HG02885 (cell line): Measurements from ENCODE around the gene CRYBB3.

ENCODE experiments used
- ATAC-seq: cut with Tn5 transposase; IDR thresholded peaks from one replicate; pipeline ENCODE4 v1.9.1; 2021; ENCODE audit warnings: mild to moderate bottlenecking; ENCODE audit not compliant: unreplicated experiment, poor library complexity

CRYBB3 gene

DNA sequence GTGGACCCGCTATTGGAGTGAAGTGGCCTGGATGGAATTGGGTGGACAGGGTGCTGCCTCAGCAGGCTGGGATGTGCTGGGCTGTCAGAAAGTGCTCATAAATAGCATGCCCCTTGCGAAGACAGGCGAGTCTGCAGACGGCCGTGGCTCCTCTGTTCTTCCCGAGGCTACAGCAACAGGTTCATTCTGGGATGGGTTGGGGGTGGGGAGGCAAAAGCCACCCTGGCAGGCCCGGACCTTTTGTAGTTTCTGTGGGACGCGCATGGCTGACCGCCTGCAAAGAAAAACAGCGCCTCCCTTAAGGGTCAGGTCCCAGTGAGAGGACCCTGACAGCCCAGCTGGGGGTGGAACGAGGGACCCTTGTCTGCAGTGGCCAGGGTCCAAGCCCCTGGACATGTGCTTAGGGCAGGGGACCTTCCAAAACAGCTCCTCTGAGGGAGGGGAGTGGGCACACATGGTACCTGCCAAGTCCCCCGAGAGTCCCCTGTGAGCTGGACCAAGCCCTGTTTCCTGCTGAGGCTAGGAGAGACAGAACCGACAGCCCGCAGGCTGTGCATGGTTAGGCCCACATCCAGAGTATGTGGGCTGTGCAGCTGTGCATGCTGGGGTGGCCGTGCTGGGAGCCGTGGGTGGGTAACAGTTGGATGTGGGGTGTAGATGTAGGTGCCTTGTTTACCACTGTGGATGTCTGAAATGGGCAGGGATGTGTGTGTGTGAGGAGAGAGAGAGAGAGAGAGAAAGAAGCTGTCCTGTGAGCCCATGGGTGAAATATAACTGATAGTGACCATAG, at the start of gene CRYBB3:
TSS of gene CRYBB3 (plus strand) at position 128 of the 790 bp plus-strand sequence. CDS start 1,539 bp downstream, outside the sequence.
- no peak for ATAC-seq

DNA sequence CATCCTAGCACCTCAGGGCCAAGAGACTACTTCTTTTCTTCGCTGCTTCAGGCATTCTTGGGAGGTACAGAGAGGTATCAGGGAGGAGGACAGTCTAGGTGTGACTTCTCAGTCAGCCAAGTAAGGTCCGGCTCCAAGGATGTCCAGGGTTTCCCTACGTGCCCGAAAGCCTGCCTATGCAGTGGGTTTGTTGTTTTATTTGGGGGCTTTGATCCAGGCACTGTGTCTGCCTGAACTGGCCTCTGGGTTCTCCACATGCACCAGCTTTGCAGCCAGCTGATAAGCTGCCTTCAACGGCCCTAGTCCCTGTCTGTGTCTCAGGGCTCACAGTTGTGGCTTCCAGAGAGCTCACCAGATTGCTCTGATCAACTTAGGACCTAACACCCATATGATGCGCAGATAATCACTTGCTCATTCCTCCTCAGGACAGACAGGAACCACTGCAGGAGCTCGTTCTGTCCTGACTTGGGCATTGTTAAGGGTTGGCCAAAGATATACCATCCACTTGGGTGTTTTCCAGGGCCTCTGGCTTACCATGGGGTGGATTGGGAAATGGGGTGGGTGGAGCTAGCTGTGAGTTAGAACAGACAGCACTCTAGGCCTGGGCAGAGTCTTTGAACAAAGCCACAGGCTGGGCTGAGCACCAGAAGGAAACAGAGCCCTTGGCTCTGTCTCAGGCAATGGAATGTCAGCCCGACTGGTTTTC, 45.5 kb upstream of the CRYBB3 start:
- no peak for ATAC-seq

DNA sequence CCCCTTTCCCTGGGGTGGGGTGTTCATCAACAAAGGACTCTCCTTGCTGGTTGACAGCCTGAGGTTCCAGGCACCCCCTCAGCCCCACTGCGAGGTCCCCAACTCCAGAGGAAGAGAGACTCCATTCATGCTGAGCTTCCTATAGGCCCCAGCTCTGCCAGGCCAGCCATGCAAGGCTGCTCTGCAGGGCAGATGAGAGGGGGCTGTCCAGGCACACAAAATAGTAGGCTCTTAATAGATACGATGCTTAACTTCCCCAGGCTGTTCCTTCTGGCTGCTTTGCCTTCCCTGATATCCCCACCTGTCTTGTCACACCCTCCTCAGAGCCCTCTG, 45.0 kb upstream of the CRYBB3 start:
- no peak for ATAC-seq

DNA sequence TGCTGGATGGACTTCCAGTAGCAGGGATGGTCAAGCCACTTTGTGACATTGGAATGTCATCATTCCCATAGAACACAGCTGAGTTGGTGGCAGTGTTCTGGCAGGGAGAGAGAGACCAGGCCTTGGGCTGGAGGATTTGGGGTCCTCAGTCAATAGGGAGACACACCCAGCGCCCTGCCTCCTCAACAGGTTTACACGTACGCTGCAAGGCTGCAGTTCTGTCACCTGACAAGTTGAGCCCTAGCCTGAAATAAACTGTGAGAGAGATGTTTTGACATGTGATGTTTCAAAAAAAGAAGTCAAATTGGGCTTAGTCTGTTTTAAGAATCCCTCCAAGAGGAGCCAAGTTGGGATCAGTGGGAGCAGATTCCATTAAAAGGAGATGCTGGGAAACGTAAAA, 42.9 kb upstream of the CRYBB3 start:
- no peak for ATAC-seq

DNA sequence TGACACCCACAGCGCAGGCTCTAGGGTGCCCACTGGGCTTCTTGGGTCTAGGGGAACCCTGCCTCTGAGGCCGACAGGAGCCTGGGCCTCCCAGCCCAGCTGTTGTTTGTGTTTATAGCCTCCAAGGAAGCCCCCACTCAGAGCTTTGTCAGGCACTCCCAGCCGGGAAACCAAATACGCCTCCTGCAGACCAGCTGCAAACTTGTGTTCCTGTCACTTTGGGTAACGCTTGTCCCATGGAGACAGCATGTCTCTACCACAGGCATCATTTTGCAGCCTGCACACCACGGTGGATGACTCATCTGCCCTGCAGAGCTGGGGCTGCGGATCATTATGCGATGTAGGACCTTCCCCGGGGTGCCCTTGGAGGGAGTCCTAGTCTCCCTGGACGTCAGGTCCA, 40.6 kb upstream of the CRYBB3 start:
- ATAC-seq = no peak

DNA sequence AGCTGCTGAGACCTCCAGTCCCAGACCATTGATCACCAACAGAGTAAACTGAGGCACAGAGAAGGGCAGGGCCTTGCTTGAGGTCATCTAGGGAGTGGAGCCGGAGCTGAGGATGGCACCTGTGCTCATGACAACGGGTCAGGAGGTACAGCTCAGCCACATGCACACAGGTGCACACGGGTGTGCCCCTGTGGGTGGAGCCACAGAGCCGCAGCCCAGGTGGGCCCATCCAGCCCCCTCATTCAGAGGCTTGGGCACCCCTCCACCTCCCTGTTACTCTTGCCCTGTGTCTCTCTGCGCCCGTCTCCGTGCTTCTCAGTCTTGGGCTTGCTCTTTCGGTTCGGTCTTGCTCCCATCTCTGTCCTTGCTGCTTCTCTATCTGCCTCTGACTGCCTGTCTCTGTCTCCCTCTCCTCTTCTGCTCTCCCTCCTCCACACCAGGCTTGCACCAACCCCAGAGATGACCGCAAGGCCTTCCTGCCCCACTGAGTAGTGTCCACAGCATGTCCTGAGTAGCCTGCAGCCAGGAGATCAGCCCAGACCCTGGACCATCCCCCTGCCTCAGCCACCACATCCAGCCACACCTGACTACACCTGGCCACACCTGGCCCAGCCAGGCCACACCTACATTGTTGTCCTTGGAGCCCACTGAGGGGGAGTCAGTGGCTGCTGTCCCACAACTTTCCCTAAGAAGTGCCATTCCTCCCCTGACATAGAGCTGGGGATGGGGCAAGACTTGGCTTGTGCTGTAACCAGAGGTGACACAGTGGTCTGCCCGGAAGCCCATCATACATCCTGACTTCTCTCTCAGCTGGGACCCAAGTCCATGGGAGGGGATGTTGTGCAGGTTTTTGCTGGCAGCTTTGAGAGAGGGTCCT, 39.3 kb upstream of the CRYBB3 start:
- no peak for ATAC-seq

DNA sequence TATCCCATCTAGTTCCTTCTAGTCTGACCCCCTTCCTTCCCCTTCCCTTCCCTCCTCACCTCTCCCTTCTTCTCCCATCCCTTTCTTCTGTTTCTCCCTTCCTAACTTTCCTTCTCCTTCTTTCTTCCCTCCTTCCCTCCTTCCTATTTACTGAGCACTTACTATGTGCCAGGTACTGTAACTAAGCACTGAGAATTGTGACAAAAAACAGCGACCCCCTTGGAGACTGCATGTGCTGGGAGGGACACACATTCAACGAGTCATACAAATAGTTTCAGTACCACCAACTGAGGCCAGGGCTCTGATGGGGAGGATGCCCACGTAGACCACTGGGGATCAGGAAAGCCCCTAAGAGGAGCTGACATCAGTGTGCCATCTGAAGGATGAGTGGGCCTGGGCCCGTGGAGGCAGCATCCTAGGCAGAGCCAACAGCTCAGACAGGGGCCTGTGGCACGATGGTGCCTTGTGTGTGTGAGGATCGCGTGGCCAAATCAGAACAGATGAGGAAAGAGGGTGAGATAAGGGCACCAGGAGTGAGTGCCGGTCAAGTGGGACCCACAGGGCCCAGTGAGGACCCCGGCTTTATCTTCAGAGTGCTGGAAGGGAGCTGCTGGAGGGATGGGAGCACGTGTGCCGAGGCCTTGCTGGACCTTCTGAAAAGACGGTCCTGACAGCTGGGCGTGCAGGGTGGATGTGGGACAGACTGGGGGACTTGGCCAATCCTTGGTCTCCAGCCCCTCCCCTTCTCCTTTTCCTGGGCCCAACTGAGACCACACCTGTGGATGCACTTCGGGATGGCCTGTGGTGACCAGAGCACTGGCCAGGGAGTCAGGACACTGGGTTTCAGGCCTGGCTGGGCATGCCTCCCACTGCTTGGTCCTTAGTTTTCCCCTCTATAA, 38.4 kb upstream of the CRYBB3 start:
- ATAC-seq = no peak

DNA sequence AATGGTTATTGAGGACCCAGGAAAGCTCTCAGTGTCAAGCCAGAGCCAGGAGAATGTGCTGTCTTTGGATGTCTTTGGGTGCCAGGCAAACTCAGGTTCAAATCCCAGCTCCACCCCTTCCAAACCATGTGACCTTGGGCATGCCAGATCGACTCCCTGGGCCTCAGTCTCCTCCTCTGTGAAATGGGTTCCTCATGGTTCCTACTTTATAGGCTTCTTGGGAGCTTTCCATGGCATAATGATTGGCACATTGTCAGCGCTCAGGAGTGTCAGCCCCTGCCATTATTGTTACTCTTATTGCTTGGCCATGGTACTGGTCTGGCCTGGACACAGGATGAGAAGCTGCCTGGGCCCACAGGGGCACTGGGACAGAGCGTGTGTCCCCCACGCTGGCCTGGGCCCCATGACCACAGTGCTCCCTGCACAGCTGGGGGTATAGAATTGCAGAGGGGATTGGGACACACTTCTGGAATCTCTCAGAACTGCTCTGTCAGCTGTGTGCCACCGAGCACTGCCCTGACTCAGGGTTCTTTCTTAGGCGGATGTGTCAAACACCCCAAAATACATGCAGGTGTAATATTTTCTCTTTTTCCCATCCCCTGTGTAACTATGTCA, 37.6 kb upstream of the CRYBB3 start:
- ATAC-seq = no peak

DNA sequence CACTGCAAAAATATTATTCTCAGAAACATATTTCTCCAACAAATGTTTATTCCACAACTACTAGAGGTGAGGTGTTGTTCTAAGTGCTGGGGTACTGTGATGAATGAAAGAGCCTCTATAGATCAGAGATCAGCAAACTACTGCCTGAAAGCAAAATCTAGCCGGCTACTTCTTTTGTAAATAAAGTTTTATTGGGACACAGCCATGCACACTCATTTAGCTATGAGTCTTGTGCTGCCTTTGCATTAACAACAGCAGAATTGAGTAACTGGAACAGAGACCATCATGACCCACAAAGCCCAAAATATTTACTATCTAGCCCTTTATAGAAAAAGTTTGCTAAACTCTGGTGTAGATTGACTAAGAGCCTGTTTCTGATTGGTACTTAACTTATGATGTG, 37.1 kb upstream of the CRYBB3 start:
- ATAC-seq = no peak

DNA sequence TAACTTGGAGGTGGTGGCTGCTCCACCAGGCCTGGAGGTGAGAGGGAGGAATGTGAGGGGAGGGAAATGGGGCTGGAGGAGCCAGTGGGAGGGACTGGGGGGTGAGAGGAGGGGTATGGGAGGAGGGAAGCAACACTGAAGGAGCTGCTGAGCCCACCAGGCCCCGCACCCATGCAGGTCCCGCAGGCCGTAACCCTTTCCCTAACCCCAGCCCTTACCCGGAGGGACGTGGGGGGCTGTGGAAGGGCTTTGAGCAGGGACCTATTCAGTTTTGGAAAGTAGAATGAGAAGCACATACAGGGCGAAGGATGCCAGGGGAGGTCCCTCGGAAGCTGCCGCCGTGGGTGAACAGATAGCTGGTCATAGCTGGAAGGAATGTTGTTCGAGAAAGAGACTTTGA, 33.9 kb upstream of the CRYBB3 start:
- ATAC-seq = no peak

DNA sequence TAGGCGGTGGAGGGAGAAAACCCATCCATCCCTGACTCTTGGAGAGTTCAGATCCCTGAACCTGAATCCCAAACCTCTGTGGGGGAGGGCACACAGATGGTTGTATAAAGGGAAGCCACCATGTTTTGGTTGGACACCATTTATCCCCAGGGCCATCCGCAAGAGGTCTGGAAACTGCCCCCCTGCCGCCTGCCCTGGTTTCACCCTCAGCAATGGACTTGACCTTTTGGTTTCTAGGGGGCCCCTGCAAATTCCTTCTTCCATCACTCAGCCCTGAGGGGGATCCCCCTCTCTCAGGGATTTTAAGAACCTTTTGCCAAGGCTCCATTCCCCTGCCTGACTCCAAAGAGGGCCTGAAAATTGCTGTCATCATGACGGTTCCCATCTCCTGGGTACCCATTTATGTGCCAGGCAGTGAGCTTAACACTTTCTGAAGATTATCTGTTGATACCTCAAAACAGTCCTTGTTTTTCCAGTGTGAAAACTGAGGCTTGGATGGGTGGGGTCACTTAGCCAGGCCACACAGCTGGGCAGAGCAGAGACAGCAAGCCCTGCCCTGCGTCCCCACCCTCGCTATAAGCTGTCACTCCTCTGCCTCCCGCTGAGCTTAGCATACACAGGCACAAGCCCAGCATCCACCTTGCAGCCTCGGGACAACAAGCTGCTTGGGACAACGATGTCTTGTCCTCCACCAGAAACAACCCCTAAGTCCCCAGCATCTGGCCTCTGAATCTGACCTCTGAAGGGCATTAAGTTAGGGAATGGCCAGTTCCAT, 33.2 kb upstream of the CRYBB3 start:
- ATAC-seq = no peak

DNA sequence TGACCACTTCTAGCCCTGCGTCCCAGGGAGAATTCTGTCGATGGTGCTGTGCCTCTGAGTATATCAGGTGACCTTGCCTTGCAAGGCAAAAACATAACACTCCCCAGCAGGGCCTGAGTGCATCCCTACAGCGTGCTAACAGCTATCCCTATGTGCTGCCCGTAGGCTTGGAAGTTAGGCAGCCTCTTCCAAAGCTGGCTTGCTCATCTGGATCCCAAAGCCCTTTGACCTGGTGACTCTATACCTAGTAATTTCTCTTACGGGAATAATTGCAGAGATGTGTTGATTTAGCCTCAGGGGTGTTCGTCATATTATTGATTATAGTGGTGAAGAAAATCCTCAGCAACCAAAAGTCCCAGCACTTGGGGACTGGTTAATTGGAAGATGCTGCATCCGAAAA, 32.6 kb upstream of the CRYBB3 start:
- ATAC-seq = no peak

DNA sequence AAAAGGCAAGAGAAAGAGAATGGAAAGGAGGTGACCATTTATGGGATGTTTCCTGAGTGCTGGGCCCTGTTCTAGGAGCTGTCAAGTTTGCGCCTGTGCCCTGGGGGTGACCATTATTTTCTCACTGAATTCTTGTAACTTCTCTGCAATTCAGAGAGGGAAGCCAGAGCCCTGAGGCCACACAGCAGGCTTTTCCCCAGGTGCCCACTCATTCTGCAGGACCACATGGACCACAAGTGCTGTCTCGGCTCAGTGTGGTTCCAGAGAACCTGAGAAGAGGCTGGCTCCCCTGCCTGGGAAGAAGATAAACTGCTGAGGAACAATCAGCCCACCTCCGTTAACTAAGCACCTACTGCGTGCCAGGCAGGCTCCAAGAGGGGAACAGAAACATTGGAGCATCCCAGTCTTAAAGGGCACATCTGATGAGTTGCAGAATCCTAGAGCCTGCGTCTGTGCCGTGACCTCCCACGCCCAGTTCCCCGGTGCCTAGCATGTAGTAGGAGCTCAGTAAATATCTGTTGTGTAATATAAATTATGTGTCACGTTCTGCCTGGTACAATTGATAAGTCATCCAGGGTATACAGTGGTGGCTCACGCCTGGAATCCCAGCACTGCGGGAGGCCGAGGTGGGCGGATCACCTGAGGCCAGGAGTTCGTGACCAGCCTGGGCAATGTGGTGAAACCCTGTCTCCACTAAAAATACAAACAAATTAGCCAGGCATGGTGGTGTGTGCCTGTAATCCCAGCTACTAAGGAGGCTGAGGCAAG, 31.6 kb upstream of the CRYBB3 start:
- ATAC-seq = no peak

DNA sequence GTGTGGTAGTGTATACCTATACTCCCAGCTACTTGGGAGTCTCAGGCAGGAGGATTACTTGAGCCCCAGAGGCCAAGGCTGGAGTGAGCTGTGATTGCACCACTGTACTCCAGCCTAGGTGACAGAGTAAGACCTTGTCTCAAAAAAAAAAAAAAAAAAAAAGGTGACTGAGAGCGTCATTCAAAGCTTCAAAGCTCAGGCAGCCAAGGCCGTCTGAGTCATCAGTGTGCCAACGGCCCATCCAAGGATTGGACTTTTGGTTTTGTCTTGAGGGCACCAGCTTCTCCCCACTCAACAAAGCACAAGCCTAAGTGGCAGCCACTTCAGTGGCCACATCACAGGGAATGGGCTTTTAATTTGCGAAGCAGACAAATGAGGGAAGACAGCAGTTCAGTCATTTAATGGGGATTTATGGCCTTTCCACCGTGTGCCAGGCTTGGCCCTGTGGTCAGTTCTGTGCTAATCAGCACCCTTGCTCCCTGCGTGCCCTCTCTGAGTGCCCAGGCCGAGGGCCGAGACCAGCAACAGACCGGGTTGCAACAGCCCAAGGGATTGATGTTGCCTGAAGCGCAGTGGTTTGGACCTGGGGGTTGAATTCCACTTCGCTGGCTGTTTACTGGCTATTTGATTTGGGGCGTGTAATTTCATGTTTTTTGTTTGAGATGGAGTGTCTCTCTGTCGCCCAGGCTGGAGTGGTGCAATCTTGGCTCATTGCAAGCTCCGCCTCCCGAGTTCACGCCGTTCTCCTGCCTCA, 30.2 kb upstream of the CRYBB3 start:
- ATAC-seq = no peak

DNA sequence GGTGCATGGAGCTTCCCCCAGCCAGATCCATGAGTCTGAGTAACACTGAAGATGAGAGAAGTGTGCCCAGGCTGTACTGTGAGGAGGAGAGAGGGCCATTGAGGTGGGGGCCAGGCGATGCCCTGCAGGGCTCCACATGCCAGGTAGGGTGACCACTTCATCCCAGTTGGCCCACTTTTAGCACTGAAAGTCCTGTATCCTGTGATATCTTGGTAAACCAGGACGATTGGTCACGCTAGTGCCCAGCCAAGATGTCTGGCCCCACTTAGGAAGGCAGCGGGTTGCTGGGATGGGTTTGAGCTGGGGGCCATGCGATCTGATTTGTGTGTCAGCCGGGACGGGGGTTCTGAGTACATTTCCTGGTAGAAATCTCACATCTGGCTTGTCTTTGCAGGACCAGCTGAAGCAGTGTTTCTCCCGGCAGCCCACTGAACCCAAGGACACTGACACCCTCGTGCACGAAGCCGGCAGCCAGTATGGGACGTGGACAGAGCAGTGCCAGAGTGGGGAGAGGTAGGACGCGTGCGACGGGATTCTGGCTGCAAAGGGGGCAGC, 29.2 kb upstream of the CRYBB3 start:
- ATAC-seq = no peak

DNA sequence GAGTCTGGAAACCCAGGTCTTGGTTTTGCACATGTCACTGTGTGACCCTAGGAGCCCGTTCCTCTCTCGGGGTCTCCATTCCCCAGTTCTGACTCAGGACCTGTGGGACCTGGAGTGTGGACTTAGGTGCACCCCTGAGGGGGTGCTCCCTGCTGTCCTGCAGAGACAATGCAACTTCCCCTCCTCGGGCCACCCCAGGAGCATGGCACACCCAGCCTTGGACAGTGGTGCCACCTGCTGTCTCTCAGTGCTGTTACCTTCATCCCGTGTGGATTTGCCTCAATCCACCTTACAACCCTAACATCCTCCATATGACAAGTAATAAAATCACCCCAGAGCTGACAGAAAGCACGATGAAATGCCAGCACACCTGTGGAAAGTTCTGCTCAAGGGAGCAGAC, 27.5 kb upstream of the CRYBB3 start:
- no peak for ATAC-seq

DNA sequence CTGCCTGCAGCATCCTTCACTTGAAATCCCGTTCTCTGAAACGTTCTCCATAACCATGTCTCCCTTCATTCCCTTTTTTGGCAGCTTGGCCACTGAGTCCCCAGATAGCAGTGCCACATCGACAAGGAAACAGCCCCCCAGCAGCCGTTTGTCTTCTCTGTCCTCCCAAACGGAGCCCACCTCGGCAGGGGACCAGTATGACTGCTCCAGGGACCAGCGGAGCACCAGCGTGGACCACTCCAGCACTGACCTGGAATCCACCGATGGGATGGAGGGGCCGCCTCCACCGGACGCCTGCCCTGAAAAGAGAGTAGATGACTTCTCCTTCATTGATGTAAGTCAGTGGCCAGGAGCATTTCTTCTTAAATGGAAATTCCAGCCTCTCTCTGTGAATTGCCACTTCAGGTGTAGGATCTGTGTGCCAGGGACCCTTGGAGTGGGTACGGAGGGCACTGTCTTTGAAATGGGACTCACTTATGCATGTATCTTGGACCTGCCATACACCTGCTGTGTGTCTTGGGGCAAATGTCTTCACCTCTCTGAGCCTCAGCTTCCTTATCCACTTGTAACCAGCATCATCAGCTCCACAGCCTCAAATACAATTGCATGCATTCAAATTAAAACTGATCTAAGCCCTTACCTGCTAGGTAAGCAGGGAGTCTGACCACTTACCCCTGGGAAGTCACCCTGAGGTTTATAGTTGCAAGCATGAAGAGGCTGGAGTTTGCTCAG, 25.3 kb upstream of the CRYBB3 start:
- ATAC-seq = no peak
